GM10266 (cell line): ENCODE data around the gene BPIFB1.

ENCODE experiments used
- DNase-seq: peaks from one replicate; pipeline ENCODE4 v3.0.0; 2012; ENCODE audit errors: extremely low spot score
- TF ChIP-seq, protein P1 (sequence below): IDR thresholded peaks from 2 replicates; pipeline ENCODE4 v1.5.1; 2012; ENCODE audit warnings: mild to moderate bottlenecking, low read depth; ENCODE audit not compliant: control insufficient read depth, insufficient read depth; ENCODE audit errors: missing control alignments

BPIFB1 gene

DNA sequence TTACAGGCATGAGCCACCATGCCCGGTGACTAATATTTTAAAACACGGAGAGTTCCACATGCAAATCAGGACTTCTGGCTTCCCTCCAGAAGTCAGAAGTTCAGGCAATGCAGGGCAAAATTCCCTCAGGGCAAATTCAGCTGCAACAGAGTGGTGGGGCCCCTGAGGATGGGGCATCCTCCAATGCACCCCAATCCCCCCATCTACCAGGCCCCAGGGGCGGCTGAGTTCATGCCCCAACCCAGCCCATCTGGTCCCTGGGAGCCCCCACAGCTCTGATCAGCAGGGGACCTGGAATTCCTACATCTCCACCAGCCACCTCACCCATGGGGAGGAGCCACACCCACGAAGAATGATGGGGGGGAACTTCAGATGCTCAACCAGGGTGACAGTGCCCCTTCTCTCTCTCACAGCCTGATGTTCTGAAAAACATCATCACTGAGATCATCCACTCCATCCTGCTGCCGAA, 22.6 kb downstream of the BPIFB1 start:
- no peak for DNase-seq
- TF ChIP-seq, protein P1, sequence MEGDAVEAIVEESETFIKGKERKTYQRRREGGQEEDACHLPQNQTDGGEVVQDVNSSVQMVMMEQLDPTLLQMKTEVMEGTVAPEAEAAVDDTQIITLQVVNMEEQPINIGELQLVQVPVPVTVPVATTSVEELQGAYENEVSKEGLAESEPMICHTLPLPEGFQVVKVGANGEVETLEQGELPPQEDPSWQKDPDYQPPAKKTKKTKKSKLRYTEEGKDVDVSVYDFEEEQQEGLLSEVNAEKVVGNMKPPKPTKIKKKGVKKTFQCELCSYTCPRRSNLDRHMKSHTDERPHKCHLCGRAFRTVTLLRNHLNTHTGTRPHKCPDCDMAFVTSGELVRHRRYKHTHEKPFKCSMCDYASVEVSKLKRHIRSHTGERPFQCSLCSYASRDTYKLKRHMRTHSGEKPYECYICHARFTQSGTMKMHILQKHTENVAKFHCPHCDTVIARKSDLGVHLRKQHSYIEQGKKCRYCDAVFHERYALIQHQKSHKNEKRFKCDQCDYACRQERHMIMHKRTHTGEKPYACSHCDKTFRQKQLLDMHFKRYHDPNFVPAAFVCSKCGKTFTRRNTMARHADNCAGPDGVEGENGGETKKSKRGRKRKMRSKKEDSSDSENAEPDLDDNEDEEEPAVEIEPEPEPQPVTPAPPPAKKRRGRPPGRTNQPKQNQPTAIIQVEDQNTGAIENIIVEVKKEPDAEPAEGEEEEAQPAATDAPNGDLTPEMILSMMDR, result no peak

- no peak for DNase-seq
- TF ChIP-seq, protein P1, result no peak
Observed at GRCh38 chr20:33306228-33306627, 23.2 kb downstream of the BPIFB1 start.

- DNase-seq, result no peak
- TF ChIP-seq, protein P1, result no peak
Observed at GRCh38 chr20:33306807-33307206, 23.8 kb downstream of the BPIFB1 start.

DNA sequence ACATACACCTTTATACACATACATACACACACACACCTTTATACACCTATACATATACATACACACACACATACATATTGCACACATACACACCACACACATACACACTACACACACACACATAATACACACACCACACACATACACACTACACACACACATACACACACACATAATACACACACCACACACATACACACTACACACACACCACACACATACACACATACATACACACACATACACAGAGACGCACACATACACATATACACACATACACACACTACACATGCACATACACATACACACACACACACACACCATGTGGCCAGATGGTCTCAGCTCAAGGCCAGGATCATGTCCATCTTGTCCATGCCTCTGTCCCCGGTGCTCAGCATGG, 25.7 kb downstream of the BPIFB1 start:
- DNase-seq, result no peak
- TF ChIP-seq, protein P1, result no peak

DNA sequence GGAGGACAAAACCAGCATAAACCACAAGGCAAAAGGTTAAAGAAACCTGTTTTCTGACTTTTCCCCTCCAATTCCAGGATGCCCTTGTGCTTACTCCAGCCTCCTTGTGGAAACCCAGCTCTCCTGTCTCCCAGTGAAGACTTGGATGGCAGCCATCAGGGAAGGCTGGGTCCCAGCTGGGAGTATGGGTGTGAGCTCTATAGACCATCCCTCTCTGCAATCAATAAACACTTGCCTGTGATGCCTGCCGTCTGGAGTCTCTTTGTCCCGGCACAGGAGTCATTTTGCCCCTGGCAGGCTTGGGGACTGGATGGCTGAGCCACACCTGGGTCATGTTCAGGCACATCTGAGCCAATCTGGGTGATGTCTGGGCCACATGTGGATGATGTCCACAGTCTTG, 26.6 kb downstream of the BPIFB1 start:
- DNase-seq, result no peak
- TF ChIP-seq, protein P1, result no peak

DNA sequence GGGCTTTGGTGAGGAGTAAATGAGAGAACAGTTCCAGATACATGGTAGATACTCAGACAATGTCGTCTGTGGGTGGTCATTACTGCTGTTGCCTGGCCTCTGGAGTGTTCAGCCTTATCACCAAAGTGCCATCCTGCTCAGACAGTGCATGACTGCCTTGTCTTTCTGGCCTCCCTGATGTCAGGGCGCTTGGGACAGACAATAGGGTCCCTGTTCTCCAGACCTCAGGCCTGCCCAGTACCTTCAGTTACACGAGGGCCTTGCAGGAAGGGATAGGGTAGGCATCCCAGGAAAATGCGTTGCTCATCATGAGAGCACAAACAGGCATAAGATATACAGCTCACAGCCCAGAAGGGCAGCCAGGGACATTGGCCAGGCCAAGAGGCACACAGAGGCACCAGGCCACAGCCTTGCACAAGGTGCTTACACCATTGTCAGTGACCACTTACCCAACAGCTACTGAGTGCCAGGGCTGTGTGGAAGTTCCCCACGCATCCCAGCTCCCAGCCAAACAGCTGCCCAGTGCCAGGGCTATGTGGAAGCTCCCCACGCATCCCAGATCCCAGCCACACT, 27.4 kb downstream of the BPIFB1 start:
- no peak for DNase-seq
- TF ChIP-seq, protein P1, result no peak

- TF ChIP-seq, protein P1, result no peak
- DNase-seq, result no peak
Observed at GRCh38 chr20:33311011-33311410, 28.0 kb downstream of the BPIFB1 start.
